NCI-H2196 treated with DMSO at 0.1 percent for 48 hours (cell line): ENCODE data around the gene SMIM29.

ENCODE experiments used
- DNase-seq: peaks from one replicate; lab custom pipeline; 2025; ENCODE audit not compliant: unreplicated experiment; lab: John Stamatoyannopoulos, UW

SMIM29 gene

GRCh38 chr6:34241351-34242215 lies 7.2 kb downstream of the SMIM29 start:
- no peak for DNase-seq

GRCh38 chr6:34240329-34241248 lies 8.2 kb downstream of the SMIM29 start:
- DNase-seq: no peak

- DNase-seq: no peak
These were observed 8.9 kb downstream of the SMIM29 start for GRCh38 chr6:34239893-34240292.

- no peak for DNase-seq
These were observed 9.3 kb downstream of the SMIM29 start for GRCh38 chr6:34239500-34239825.

GRCh38 chr6:34238585-34239499 lies 10.0 kb downstream of the SMIM29 start:
- DNase-seq: no peak

- no peak for DNase-seq
These were observed 10.9 kb downstream of the SMIM29 start for GRCh38 chr6:34237722-34238584.

GRCh38 chr6:34237316-34237721 lies 11.5 kb downstream of the SMIM29 start:
- no peak for DNase-seq

GRCh38 chr6:34236443-34237315 lies 12.1 kb downstream of the SMIM29 start, which contains the start of gene HMGA1:
TSS of gene HMGA1 (plus strand) at chr6:34236873. CDS start at chr6:34240781, 3,908 bp downstream.
- peak; percentile 84 for DNase-seq

GRCh38 chr6:34236131-34236442 lies 12.7 kb downstream of the SMIM29 start:
- DNase-seq: no peak

GRCh38 chr6:34235307-34236130 lies 13.3 kb downstream of the SMIM29 start:
- no peak for DNase-seq

- no peak for DNase-seq
These were observed 14.0 kb downstream of the SMIM29 start for GRCh38 chr6:34234667-34235306.

- DNase-seq: no peak
These were observed 14.9 kb downstream of the SMIM29 start for GRCh38 chr6:34233867-34234266.

GRCh38 chr6:34232901-34233300 lies 15.9 kb downstream of the SMIM29 start:
- no peak for DNase-seq

- DNase-seq: no peak
These were observed 17.1 kb downstream of the SMIM29 start for GRCh38 chr6:34231566-34232336.

GRCh38 chr6:34230653-34231371 lies 18.0 kb downstream of the SMIM29 start:
- no peak for DNase-seq

GRCh38 chr6:34229877-34230276 lies 18.9 kb downstream of the SMIM29 start:
- DNase-seq: no peak
